ENCODE measurements around the gene TCTN1. TPM values are rescaled to one million over a fixed set of nuclear protein-coding genes. Genes with fewer than 3 reads are reported as not detected.

The TCTN1 gene
- total RNA-seq, 6 experiments from 2014 or later = 9.6 to 17.0 (median 10.8) TPM

DNA sequence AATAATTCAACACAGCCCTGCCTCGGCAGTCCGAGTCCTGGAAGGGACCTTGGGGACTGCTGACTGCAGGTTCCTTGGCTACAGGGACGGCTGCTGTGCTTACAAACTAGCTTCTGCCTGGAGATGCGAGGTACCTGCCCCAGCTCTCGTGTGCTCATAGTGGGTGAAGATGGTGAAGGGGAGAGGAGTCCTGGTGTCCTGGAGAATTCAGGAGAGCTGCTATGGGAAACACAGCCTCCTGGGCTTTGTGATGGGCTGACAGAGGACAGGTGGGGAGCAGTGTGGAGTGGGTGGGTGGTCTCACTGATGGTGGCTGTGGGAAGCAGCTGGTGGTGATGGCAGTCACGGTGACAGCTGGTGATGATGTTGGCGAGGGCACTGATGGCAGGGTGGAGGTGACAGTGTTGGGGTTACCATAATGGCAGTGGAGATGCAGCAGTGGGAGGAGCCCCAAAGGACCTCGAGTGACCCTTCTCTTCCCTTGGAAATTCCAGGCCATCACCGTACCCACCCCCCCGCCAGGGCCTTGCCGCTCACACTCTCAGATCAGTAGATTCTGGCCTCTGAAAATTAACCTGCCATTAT, 42.2 kb downstream of the TCTN1 start:
- 93% methylated on average over 3 of the region's 11 CpGs for WGBS (ENCODE audit: insufficient coverage, low coverage, low lambda C conversion rate, missing lambda C conversion rate)
- intact Hi-C loops (cut with DNase I) = no loop called here

DNA sequence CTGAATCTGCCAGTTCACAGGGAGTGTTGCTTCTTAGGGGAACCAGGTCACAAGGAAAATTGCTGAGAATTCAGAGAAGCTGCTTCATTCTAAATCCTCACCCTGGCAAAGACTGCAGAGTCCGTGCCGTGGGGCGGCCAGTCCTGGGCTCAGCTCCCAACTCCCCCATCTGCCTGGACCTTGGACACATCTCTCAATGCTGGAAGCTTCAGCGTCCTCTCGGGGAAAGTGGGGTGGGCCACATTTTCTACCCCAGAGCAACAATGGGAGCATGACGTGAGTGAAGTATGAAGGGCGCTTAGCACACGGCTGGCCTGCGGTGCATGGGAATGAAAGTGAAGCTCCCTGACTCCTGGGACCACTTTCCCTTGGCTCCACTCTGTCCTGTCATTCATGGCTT, 43.8 kb downstream of the TCTN1 start:
- no CpG with 5 or more reads among the region's 9 CpGs for WGBS (ENCODE audit: insufficient coverage, low coverage, low lambda C conversion rate, missing lambda C conversion rate)
- DNase-seq = no peak

More for the DNA sequence above, 42.2 kb downstream of the TCTN1 start:
- no peak overlapping the region for H3K4me3 ChIP-seq
- no peaks in the 10 kb centered on the region for H3K4me1 ChIP-seq
- H3K27ac ChIP-seq = no peak overlapping the region
- H3K9me3 ChIP-seq = no peaks in the 10 kb centered on the region
- no peaks in the 10 kb centered on the region for H3K36me3 ChIP-seq
- DNase-seq (no peak), ATAC-seq (no peak)
- TF ChIP-seq POLR2A (IDR thresholded peaks at IDR 0.05) = no peak
- H3K27me3 ChIP-seq = no peaks in the 10 kb centered on the region

GRCh38 chr12:110658242-110658641, 44.3 kb downstream of the TCTN1 start:
- Histone ChIP-seq H3K9me3 (no peaks in the 10 kb centered on the region), H3K4me1 (no peaks in the 10 kb centered on the region), H3K36me3 (no peaks in the 10 kb centered on the region), H3K27me3 (no peaks in the 10 kb centered on the region), H3K4me3 (no peak overlapping the region), H3K27ac (no peak overlapping the region)
- TF ChIP-seq, protein P1, sequence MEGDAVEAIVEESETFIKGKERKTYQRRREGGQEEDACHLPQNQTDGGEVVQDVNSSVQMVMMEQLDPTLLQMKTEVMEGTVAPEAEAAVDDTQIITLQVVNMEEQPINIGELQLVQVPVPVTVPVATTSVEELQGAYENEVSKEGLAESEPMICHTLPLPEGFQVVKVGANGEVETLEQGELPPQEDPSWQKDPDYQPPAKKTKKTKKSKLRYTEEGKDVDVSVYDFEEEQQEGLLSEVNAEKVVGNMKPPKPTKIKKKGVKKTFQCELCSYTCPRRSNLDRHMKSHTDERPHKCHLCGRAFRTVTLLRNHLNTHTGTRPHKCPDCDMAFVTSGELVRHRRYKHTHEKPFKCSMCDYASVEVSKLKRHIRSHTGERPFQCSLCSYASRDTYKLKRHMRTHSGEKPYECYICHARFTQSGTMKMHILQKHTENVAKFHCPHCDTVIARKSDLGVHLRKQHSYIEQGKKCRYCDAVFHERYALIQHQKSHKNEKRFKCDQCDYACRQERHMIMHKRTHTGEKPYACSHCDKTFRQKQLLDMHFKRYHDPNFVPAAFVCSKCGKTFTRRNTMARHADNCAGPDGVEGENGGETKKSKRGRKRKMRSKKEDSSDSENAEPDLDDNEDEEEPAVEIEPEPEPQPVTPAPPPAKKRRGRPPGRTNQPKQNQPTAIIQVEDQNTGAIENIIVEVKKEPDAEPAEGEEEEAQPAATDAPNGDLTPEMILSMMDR (IDR thresholded peaks at IDR 0.05) = no peak
- ATAC-seq (no peak), DNase-seq (no peak)
- intact Hi-C loops (cut with DNase I) = no loop called here
- WGBS (ENCODE audit: insufficient coverage, low coverage, low lambda C conversion rate, missing lambda C conversion rate) = 83% methylated on average over 7 of the region's 9 CpGs

More for the DNA sequence above, 43.8 kb downstream of the TCTN1 start:
- H3K36me3 ChIP-seq = no peaks in the 10 kb centered on the region
- intact Hi-C loops (cut with DNase I) = no loop called here
- no peak overlapping the region for H3K27ac ChIP-seq
- TF ChIP-seq POLR2A (IDR thresholded peaks at IDR 0.05) = no peak
- TF ChIP-seq, protein P1 (IDR thresholded peaks at IDR 0.05) = no peak
- H3K9me3 ChIP-seq = no peaks in the 10 kb centered on the region
- H3K4me1 ChIP-seq = no peaks in the 10 kb centered on the region
- no peak overlapping the region for H3K4me3 ChIP-seq
- ATAC-seq = no peak
- no peaks in the 10 kb centered on the region for H3K27me3 ChIP-seq

DNA sequence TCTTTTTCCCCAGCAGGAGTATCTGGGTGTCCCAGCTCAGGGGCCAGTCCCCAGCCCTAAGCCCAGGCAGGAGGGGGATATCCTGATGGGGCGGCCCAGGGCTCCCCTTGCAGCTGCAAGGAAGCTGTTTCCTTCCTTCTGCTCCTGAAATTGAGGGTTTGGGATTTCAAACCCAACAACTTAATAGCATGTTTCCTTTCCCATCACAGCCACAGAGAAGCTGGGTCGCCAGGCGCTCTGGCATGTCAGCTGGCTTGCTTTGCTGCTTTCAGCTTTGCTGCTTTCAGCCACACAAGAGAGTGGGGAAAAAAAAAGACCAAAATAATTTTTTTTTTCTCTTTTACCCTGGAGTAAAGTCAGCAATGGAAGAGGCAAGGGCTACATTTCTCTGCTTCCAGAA, 44.9 kb downstream of the TCTN1 start:
- H3K9me3 ChIP-seq = no peaks in the 10 kb centered on the region
- no peak for TF ChIP-seq POLR2A (IDR thresholded peaks at IDR 0.05)
- TF ChIP-seq, protein P1 (IDR thresholded peaks at IDR 0.05) = no peak
- H3K27me3 ChIP-seq = no peaks in the 10 kb centered on the region
- intact Hi-C loops (cut with DNase I) = no loop called here
- H3K4me3 ChIP-seq = no peak overlapping the region
- ATAC-seq = no peak
- DNase-seq = no peak
- H3K27ac ChIP-seq = no peak overlapping the region
- 95% methylated on average over 3 of the region's 3 CpGs for WGBS (ENCODE audit: insufficient coverage, low coverage, low lambda C conversion rate, missing lambda C conversion rate)
- H3K4me1 ChIP-seq = no peaks in the 10 kb centered on the region
- H3K36me3 ChIP-seq = no peaks in the 10 kb centered on the region

GRCh38 chr12:110661337-110661972, 47.5 kb downstream of the TCTN1 start:
- 33% methylated on average over 11 of the region's 23 CpGs for WGBS (ENCODE audit: insufficient coverage, low coverage, low lambda C conversion rate, missing lambda C conversion rate)
- no peaks in the 10 kb centered on the region for H3K36me3 ChIP-seq
- no peaks in the 10 kb centered on the region for H3K9me3 ChIP-seq
- peak in 1 of 3 donors; percentile 30 for DNase-seq
- H3K4me1 ChIP-seq = no peaks in the 10 kb centered on the region
- no peak overlapping the region for H3K4me3 ChIP-seq
- TF ChIP-seq POLR2A (IDR thresholded peaks at IDR 0.05) = no peak
- TF ChIP-seq, protein P1 (IDR thresholded peaks at IDR 0.05) = no peak
- H3K27ac ChIP-seq = no peak overlapping the region
- no peaks in the 10 kb centered on the region for H3K27me3 ChIP-seq
- intact Hi-C loops (cut with DNase I) = no loop called here
- ATAC-seq = peak; percentile 23 to 52 (median 44)

Data from right lobe of liver (tissue), 6 donors.